Fibroblast of skin of right biceps (primary cell): Measurements from ENCODE around the gene PXMP4.
"Not testable (repeated sequence)": the region's sequence is repeated elsewhere in the genome, so short reads cannot be mapped to it uniquely, and the experiment has no call there.

Source experiments
- DNase-seq: peaks from one replicate; pipeline ENCODE4 v3.0.0-alpha.2; 2013

The PXMP4 gene, protein sequence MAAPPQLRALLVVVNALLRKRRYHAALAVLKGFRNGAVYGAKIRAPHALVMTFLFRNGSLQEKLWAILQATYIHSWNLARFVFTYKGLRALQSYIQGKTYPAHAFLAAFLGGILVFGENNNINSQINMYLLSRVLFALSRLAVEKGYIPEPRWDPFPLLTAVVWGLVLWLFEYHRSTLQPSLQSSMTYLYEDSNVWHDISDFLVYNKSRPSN

GRCh38 chr20:33719989-33720709, at the start of gene PXMP4:
Gene PXMP4 (minus strand): TSS chr20:33720310. CDS start chr20:33720207, 103 bp downstream.
- peak; percentile 99 for DNase-seq

DNA sequence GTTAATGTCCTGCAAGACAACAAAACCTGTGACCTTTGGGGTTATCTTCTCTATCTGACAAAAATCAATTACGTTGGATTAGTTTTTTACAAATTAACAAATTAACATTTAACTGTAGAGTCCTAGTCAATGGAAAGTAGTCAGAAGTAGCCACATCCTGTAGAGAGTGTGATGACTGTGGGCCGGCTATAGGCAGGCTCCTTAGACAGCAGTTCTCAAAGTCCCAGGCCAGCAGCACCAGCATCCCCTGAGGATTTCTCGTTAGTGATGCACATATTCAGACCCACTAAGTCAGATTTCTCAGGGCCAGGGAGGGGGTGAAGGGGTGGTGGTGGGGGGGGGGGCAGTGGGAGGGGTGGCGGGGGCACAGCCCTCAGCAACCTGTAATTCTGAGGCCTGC, 48.9 kb upstream of the PXMP4 start:
- no peak for DNase-seq

- DNase-seq = no peak
Measured at GRCh38 chr20:33767777-33768138, 47.6 kb upstream of the PXMP4 start.

GRCh38 chr20:33766686-33767085, 46.6 kb upstream of the PXMP4 start:
- DNase-seq = no peak

- no peak for DNase-seq
Measured at GRCh38 chr20:33765592-33765991, 45.5 kb upstream of the PXMP4 start.

- no peak for DNase-seq
Measured at GRCh38 chr20:33765099-33765498, 45.0 kb upstream of the PXMP4 start.

- DNase-seq = no peak
Measured at GRCh38 chr20:33761698-33762250, 41.7 kb upstream of the PXMP4 start.

- no peak for DNase-seq
Measured at GRCh38 chr20:33757458-33757857, 37.3 kb upstream of the PXMP4 start.

- no peak for DNase-seq
Measured at GRCh38 chr20:33757046-33757445, 36.9 kb upstream of the PXMP4 start.

DNA sequence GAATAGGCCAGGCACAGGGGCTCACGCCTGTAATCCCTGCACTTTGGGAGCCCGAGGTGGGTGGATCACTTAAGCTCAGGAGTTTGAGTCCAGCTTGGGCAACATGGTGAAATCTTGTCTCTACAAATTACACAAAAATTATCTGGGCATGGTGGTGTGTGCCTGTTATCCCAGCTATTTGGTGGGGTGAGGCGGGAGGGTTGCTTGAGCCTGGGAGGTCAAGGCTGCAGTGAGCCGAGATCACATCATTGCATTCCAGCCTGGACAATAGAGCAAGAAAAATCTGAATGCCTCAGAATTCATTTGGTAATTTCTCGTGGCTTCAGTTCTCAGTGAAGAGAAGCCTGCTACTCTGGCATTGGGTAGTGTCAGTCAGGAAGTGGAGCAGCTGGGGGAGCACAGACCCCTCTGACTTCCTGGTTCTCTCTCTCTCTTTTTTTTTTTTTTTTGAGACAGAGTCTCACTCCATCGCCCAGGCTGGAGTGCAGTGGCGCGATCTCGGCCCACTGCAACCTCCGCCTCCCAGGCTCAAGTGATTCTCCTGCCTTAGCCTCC, 35.9 kb upstream of the PXMP4 start:
- DNase-seq = not testable (repeated sequence)

- DNase-seq = no peak
Measured at GRCh38 chr20:33753763-33754162, 33.7 kb upstream of the PXMP4 start.

GRCh38 chr20:33753143-33753542, 33.0 kb upstream of the PXMP4 start:
- DNase-seq = no peak

DNA sequence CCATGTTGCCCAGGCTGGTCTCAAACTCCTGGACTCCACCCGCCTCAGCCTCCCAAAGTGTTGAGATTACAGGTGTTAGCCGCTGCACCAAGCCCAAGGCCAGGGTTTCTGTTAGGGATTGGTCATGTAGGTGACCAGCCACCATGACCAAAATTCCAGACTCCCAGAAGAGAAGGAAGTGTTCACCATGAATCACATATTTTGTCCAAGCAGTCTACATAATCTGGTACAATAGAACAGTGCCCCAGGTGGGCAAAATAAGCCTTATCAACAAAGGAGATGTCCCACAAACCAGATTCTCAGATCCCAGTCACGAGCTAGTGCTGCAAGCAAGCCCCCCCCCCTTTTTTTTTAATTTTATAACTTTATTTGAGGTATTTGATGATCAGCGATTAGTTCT, 31.7 kb upstream of the PXMP4 start:
- DNase-seq = no peak

- no peak for DNase-seq
Measured at GRCh38 chr20:33746325-33746998, 26.4 kb upstream of the PXMP4 start.

DNA sequence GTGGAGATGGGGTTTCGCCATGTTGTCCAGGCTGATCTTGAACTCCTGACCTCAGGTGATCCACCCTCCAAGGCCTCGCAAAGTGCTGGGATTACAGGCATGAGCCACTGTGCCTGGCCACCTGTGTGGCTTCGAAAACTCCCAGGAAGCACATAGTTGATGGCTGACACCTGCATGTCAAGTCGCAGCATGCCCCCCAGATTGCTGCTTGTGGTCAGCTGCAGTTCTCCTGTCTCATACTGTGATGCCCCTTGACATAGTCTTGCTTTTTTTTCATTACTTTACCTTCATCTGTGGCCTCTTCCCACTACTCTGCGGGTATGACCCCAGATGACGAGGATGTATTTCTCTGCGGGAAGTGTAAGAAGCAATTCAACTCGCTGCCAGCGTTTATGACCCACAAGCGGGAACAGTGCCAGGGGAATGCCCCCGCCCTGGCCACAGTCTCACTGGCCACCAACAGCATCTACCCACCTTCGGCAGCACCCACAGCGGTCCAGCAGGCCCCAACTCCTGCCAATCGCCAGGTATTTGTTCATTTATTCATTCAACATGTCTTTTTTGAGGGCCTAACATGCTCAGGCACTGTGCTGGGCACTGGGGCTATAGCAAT, 24.8 kb upstream of the PXMP4 start:
- no peak for DNase-seq

- no peak for DNase-seq
Measured at GRCh38 chr20:33744181-33744580, 24.1 kb upstream of the PXMP4 start.

DNA sequence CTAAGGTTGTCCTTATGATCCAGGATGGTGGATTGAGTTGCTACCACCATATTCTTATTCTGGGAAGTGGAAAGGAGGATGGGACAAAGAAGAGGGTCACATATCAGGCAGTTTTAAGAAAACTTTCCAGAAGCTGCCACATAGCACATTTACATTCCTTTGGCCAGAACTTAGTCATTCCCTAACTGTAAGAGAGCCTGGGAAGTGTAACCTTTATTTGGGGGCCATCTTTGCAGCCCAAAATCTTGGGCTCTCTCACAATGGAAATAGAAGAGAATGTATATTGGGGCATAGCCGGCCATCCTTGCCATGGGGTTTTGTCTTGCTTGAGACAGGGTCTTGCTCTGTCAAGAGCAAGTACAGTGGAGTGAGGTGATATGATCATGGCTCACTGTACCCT, 20.1 kb upstream of the PXMP4 start:
- no peak for DNase-seq

GRCh38 chr20:33739493-33739892, 19.4 kb upstream of the PXMP4 start:
- DNase-seq = no peak

- no peak for DNase-seq
Measured at GRCh38 chr20:33736962-33737361, 16.9 kb upstream of the PXMP4 start.

GRCh38 chr20:33733654-33734576, 13.8 kb upstream of the PXMP4 start:
- peak; percentile 76 for DNase-seq

DNA sequence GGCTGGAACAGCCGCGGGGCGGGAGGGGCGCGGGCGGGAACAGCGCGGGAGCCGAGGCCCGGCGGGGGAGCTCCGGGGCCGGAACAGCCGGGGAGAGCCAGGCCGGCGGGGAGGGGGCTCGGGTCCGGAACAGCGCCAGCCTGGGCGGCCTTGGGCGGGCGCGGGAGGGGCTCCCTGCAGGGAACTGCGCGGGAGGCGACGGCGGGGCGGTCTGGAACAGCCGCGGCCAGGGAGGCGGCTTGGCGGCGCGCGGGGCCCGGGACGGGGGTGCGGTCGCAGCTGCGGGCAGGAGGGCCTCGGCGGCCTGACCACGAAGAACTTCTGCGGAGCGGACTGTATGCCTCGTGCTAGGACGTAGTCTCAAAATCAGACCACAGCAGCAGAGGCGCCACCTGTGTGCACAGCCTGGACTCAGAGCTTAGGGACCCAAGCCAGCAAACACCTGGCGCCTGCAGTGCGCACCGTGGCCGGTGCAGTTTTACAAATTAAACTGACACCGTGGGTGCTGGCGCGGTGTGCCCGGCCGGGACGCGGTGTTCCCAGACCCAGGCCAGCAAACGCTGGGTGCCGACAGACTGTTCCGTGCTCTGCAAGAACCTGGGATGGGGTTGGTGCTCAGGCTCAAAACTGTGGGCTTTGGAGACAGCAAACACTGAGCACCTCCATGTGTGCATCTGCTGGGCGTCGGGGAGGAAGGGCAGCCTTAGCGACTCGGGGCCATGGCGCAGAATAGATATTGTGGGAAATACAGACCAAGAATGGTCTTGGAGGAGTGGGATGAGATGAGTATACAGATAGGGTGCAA, 12.3 kb upstream of the PXMP4 start:
- DNase-seq = no peak
